SW480 (cell line): ENCODE results near the gene IFT20.
A peak's percentile ranks its signal among the peaks of the same experiment; 100 is the strongest.

Experiments used
- DNase-seq: peaks from one replicate; pipeline ENCODE4 v3.0.0-alpha.2; 2016; ENCODE audit warnings: low spot score

IFT20 gene, protein sequence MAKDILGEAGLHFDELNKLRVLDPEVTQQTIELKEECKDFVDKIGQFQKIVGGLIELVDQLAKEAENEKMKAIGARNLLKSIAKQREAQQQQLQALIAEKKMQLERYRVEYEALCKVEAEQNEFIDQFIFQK

DNA sequence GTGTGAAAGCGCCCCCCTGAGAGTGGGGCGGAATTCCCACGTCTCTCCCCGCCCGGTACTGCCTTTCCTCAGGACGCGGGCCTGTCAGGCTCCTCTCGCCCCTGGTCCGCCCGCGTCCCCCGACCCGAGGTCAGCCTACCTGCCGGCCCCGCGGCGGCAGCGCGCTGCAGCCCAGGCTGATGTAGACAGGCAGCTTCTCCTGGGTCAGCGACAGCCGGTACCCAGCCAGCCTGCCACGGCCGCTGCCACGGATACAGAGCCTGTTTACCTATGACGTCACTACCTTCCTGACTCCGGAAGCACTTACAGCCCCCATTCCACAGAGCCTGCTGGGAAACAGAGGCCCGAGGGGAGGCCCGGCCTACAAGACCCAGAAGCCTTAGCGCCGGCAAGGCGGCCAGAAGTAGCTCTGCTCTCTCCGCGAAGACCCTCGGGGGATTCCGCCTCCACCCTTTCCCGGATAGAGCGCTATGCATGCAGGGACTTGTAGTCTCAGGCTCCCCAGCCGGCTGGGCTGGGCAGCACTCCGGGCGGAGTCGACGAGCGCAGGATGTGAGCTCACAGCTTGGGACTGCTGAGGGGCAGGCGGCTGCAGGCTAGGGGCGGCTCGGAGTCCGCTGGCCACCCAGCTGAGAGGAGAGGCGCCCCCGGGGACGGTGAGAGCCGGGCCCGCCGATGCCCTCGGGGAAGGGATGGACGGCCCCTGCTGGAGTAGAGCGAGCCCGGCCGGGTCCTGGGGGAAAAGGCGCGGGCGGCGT, at the start of gene IFT20, which contains the start of gene TNFAIP1:
IFT20 (minus strand) TSS at position 272 of the 758 bp plus-strand sequence. CDS start 3,487 bp downstream, outside the sequence.
TNFAIP1 (plus strand) TSS at position 561 of the 758 bp plus-strand sequence. CDS start 3,761 bp downstream, outside the sequence.
- DNase-seq, result peak; percentile 99

DNA sequence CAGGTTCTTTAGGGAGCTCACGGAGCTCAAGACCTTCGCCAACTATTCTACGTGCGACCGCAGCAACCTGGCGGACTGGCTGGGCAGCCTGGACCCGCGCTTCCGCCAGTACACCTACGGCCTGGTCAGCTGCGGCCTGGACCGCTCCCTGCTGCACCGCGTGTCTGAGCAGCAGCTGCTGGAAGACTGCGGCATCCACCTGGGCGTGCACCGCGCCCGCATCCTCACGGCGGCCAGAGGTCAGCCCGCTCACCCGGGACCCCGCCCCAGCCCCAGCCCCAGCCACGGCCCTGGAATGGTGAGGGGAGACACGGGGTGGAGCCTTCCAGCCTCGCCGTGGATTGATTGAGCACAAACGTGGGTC, 49.7 kb upstream of the IFT20 start:
- peak; percentile 50 for DNase-seq

DNA sequence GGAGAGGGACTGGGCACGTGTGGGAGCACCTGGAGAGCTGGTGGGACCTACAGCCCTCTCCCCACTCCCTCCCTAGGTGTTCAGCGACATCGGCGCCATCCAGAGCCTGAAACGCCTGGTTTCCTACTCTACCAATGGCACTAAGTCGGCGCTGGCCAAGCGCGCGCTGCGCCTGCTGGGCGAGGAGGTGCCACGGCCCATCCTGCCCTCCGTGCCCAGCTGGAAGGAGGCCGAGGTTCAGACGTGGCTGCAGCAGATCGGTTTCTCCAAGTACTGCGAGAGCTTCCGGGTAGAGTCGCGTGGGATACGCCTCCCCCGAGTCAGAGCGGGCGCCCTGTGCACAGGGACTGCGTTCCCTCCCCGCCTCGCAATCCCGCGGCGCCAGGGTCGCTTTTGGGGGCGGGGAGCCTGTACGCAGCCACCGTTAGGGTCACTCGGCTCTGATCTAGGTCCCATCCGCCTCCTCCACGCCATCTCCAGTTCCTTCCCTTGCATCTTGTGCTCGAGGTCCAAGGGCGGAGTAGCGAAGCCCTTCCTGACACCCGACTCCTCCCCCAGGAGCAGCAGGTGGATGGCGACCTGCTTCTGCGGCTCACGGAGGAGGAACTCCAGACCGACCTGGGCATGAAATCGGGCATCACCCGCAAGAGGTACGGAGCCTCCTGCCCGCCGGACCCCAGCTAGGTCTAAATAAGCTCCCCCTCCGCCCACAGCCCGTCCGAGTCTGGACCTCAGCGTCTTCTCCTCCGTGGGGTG, 49.2 kb upstream of the IFT20 start:
- peak; percentile 69 for DNase-seq

DNA sequence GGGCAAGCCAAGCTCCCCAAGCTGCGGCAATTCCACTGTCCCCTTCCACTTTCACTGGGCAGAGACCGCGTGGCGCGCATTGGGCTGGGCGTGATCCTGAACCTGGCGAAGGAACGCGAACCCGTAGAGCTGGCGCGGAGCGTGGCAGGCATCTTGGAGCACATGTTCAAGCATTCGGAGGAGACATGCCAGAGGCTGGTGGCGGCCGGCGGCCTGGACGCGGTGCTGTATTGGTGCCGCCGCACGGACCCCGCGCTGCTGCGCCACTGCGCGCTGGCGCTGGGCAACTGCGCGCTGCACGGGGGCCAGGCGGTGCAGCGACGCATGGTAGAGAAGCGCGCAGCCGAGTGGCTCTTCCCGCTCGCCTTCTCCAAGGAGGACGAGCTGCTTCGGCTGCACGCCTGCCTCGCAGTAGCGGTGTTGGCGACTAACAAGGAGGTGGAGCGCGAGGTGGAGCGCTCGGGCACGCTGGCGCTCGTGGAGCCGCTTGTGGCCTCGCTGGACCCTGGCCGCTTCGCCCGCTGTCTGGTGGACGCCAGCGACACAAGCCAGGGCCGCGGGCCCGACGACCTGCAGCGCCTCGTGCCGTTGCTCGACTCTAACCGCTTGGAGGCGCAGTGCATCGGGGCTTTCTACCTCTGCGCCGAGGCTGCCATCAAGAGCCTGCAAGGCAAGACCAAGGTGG, 46.0 kb upstream of the IFT20 start:
- DNase-seq, result no peak

DNA sequence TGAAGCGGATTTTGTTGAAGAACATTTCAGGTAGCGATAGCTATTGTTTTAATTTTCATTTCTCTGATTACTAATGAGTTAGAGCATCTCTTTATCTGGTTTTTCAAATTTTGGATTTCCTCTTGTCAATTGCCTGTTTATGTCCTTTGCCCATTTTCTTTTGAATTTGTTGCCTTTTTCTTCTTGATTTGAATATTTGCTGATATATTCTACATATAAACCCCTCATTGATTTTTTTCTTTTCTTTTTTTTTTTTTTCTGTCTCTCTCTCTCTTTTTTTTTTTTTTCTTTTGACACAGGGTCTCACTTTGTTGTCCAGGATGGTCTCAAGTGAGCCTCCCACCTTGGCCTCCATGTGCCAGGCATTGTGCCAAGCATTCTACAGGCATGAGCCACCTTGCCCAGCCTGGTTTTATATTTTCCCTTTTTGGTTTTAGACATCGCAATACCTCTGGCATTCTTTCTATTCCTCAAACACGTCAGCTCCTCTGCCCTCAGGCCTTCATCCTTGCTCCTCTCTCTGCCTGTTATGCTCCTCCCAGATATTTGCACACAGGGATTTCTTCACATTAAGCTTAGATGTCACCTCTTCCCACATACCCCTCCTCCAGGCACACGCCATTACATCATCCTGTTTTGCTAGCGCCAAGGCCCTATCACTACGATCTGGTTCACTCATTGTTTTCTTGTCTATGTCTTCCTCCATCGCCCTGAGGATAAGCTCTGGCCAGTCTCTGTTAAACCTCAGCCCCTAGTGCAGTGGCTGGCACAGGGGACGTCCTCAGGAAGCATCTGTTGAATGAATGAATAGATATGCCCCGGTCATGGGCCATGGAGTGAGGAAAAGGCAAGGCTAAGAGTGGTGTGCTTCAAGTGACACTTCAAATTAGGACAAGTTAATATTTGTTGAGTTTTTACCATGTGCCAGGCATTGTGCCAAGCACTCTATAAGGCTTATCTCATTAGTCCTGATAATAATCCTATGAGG, 44.8 kb upstream of the IFT20 start:
- no peak for DNase-seq

DNA sequence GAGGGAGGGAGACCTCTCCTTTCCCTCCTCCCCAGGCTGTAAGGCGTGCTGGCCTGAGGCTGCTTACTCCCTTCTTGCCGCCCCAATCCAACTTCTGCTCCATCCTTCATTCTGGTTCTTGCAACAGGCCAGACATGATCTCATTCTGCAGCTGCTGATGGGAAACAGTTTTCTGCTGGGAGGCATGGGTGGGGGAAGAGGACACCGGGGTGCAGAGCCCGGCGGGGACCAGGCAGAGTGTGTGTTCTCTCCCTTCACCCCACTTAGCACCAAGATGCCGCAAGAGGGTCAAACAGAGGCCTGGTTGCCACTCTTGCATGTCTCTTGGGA, 37.6 kb upstream of the IFT20 start:
- DNase-seq, result no peak

DNA sequence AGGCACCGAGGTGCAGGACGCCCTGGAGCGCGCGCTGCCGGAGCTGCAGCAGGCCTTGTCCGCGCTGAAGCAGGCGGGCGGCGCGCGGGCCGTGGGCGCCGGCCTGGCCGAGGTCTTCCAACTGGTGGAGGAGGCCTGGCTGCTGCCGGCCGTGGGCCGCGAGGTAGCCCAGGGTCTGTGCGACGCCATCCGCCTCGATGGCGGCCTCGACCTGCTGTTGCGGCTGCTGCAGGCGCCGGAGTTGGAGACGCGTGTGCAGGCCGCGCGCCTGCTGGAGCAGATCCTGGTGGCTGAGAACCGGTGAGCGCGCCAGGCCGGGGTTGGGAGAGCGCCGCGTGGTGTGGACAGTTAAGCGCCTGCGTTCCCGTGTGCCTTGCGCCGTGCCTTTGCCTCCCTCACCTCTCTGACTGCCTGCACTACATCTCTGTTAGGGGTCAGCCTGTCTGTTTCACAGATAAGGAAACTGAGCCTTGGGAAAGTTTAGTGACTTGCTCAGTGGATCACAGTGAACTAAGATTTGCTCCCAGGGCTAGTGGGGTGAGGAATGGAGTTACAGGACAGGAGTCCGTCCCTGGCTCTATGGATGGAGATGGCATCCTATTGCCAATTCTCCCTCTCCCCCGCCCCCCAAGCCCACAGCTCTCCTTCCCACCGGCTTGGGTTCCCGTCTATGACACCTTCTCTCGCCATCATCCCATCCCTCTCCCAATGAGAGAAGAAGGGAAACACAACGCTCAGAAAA, 37.1 kb upstream of the IFT20 start:
- DNase-seq, result no peak

DNA sequence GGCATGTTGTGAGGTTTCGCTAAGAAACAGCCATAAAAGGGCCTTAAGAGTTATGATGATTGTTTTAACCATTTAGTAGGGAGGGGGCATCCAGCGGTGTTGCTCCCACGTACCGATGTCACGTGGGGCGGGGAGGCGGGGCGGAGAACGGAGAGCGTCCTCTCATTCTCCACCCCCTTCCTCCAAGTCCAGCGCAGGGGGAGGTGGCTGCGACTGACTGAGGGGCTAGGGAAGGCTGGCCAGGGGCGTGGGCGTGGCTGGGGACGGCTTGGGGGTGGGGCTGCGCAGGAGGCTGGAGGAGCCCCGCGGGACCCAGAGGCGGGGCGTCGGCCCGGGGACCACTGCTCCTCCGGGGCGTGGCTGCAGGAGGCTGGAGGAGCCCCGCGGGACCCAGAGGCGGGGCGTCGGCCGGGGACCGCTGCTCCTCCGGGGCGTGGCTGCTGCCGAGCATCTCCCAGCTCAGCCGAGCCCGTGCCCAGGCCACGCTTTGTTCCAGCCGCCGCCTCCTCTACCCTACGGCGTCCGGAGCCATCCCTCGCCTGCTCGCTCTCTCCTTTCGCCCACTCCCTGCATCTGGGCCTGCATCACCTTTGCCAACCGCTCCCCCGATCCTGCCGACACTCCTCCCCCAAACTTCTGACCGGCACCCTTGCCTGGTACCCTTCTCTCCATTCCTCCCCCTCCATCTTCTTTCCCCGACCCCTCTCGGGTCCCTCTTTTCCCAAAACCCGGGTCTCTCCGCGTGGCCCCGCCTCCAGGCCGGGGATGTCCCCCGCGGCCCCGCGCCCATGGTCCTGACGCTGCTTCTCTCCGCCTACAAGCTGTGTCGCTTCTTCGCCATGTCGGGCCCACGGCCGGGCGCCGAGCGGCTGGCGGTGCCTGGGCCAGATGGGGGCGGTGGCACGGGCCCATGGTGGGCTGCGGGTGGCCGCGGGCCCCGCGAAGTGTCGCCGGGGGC, 36.3 kb upstream of the IFT20 start, which contains the start of gene SARM1:
SARM1 (plus strand) TSS at position 450 of the 958 bp plus-strand sequence; CDS start at position 789, 339 bp downstream.
- peak; percentile 71 for DNase-seq

DNA sequence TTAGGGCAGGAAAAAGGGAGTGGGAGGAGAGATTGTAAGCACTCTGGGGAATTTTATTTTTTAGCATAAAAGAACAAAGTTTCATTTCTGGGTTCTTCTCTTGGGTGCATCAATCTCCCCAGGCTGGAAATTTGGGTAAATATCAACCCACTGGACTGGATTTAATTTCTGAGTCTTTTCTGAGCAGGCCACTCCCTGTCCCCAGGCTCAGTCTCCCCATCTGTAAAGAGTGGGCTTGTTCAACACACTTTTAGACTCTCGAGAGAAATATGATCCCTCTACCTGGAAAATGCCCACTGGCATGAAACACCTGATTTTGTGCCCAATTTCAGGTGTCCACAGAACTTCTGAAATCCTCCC, 35.5 kb upstream of the IFT20 start:
- no peak for DNase-seq

DNA sequence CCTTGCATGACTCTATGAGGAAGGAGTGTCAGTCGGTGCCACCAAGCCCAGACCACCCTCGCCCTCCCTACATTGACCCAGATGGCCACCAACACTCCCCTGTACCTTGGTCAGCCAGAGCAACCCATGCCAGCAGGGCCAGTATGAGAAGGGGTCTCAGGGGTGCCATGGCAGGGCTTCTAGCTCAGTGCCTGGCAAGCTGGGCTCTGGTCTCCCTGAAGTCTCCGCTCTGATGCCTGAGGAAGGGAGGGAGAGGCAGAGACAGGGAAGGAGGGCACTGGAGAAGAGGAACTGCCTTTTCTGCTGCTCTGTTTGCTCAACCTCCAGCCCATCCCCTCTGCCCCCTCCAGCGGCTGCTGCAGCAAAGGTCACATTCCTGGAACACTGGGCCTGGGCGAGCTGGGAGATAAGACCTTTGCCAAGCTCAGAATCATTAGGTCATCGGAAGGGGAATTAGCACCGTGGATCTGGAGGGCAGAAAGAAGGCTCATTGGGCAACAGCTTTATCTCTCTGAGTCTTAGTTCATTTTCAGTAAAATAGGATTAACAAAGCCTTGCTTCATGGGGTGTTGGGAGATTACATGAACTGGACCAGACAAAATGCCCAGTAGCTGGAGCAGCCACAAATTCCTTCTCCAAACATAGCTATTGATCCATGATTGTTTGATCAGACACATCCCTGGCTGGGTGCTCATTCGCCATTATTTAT, 34.9 kb upstream of the IFT20 start, which contains the start of gene VTN:
VTN (minus strand) TSS at position 273 of the 709 bp plus-strand sequence; CDS start at position 169, 104 bp downstream.
- DNase-seq, result peak; percentile 29

DNA sequence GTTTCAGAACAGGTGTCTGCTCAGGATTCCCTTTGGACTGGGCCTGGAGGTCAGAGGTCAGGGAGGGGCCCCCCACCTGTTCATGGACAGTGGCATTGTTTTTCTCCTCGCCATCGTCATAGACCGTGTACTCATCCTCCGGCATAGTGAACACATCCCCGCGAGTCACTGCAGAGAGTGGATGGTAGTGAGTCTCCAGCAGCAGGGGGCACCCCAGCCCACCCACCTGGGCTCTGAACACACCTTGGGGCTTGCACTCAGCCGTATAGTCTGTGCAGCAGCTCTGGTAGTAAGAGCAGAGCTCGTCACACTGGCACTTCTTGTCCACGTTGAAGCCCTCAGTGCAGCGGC, 34.4 kb upstream of the IFT20 start:
- no peak for DNase-seq

DNA sequence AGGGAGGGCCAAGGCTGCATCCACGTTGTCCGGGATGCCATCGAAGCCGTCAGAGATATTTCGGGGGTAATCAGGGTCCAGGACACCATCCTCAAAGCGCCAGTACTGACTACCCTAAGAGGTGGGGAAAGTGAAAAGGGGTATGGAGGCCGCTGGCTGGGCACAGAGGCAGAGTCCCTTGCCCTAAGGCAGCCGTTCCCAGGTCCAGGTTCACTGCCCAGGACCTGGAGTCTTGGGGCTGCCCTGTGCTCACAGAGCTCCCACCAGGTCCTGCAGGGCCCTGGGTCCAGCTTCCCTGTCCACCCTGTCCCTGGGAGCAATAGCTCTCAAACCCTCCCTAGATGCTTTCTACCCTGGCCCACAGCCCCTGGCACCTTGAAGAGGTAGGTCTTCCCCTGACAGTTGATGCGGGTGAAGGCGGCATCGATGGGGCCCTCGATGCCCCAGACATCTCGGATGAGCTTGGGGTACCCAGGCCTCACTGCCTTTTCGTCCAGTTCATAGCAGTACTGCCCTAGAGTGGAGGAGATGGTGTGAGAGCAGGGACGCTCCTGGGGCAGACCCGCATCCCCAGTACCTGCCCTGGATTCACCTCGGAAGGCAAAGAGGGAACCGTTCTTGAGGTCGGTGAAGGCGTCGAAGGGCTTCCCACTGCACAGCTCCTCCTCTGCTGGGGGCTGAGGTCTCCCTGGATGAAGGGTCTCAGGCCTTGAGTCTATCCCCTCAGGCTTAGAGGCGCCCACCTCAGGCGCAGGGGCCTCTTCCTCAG, 33.8 kb upstream of the IFT20 start:
- no peak for DNase-seq

DNA sequence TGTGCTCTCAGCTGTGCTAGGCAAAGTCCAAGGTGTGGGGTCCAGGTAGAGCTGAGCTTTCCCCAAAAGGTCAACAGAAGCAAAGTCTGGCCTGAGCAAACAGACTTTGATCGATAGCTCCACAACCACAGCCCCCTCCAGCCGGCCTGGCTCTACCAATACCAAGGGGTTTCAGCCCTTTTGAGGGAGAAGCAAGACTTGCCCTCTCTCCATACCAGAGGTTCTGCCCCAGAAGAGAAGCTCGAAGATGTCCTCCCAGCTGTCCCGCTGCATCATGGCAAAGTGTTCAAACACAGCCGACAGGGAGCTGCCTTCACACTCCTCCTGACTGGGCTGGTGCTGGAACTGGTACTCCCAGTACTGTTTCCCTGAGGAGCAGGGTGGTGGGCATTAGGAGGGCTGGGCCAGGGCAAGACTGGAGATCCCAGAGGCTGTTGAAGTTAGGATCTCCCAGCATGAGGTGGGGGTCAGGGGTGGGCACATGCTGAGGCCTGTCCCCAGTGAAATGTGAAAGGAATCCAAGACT, 33.1 kb upstream of the IFT20 start:
- no peak for DNase-seq

DNA sequence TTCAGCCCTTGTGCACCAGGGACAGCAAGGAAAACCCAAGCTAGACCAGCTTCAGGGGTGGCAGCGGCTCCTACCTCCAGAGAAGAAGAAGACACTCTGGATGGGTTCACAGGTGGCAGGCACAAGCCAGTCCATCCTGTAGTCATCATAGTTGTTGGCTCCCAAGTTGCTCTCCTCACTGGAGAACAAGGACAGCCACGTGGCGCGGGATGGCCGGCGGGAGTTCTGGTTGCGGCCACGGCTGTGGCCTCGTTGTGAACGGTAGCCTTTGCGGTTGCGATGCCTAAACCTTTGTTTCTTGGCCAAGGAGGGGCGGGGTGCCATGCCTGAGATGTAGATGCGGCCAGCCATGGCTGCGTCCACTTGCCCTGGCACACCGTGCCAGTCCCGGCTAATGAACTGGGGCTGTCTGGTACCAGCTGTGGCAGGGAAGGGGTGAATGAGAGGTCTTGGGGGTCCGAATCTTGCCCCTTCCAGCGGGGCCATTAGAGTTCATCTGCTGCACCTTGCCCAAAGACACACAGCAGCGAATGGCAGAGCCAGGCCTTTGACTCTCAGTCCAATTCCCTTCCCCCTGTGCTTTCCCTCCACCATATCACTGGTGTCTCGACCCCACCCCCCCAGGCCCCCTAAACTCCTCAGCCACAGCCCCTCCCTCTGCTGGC, 32.5 kb upstream of the IFT20 start:
- DNase-seq, result no peak

DNA sequence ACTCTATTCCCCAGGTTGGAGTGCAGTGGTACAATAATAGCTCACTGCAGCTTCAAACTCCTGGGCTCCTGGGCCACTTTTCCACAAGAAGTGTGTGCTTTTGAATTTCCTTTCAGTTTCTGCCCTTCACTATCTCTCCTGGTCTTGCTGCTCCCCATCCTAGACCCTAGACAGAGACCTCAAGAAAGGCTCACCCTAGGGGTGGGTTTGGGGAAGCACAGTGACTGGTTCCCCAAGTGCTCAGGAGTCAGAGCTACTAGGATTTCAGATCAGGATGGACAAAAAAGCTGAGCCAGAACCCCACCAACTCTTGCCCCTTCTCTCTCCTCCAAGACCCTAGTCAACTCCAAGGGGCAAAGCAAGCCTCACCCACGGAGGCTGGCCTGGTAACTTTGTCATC, 31.3 kb upstream of the IFT20 start:
- no peak for DNase-seq

DNA sequence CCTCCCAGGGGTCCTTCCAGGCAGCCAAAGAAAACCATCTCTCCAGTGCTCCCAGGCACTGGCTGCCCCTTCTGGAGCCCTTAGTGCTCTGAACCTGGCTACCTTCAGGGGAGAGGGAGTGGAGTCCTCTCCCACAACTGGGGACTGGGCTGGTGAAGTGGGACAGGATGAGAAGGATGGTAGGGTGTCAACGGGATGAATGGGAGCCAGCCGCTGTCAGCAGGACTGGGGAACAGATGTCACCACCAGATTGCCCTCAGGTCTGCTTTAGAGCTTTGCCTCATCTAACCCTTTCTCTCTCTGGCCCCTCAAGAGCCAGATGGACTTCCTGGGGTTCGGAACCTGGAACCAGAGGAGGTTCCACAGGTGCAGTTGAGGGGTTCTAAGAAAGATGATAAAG, 30.2 kb upstream of the IFT20 start:
- no peak for DNase-seq
